Globus pallidus (tissue), 1 donor: Measurements from ENCODE around the gene LGALS12.
A peak's percentile ranks its signal among the peaks of the same experiment; 100 is the strongest.

Experiments used
- DNase-seq: peaks from one replicate; pipeline ENCODE4 v3.0.0-alpha.2; 2015; ENCODE audit warnings: low spot score

Gene LGALS12

DNA sequence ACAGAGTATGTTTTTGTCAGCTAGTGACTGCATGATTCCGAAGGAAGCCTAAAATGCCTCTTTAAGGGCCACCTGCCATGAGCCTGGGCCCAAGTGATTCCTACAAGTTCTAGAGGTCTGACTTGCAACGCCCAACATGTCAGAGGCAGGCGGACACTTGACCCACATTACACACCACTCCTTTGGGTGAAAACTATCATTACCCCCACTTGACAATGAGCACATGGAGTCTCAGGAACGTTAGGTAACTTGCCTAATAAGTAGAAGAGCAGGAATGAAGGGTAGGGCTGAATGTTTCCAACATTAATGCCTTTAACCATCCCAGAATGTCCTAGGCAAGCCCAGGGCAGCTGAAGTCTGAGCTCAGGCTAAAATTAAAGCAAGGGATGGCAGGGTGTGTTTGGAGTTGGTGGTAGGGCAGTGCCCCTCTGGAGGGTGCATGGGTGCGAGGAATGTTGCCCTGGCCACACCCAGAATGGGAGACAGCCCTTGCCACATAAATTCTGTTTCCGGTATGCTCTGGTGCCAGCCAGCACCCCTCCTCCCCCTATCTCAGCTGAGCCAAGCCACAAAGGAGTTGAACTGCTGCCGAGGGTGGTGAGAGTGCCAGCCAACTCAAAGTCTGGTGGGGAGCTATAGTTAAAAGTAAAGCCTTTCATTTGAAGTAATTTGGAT, 54.8 kb downstream of the LGALS12 start:
- no peak for DNase-seq

DNA sequence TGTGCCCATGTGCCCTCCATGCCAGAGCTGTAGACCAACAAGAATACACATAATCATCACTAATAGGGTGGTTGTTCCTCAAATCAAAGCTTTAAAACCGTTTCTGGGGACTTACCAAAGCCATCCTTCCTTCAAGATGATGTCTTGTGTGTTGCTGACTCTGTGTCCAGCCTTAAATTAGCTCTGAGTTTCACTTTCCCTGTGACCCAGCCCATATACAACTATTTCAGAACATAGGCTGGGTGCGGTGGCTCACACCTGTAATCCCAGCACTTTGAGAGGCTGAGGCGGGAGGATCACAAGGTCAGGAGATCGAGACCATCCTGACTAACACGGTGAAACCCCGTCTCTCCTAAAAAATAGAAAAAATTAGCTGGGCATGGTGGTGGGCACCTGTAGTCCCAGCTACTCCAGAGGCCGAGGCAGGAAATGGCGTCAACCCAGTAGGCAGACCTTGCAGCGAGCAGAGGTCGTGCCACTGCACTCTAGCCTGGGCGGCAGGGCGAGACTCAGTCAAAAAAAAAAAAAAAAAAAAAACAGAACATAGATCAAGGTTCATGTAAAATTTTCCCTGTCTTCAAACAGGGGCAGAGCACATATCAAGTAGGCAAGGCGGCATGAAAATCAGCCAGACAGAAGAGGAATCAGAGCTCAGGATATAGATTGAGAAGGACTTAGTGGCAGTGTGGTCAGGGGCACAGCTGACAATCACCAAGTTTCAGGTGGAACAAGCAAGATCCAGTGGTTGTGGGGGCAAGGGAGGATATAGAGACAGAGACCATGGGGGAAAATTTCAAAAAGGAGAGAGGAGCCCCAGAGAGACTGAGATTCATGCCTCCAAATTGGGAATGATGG, 57.5 kb downstream of the LGALS12 start, which contains the start of gene PLAAT2:
TSS of gene PLAAT2 (minus strand) at position 179 of the 855 bp plus-strand sequence. CDS start at position 124, 55 bp downstream.
- DNase-seq = no peak

DNA sequence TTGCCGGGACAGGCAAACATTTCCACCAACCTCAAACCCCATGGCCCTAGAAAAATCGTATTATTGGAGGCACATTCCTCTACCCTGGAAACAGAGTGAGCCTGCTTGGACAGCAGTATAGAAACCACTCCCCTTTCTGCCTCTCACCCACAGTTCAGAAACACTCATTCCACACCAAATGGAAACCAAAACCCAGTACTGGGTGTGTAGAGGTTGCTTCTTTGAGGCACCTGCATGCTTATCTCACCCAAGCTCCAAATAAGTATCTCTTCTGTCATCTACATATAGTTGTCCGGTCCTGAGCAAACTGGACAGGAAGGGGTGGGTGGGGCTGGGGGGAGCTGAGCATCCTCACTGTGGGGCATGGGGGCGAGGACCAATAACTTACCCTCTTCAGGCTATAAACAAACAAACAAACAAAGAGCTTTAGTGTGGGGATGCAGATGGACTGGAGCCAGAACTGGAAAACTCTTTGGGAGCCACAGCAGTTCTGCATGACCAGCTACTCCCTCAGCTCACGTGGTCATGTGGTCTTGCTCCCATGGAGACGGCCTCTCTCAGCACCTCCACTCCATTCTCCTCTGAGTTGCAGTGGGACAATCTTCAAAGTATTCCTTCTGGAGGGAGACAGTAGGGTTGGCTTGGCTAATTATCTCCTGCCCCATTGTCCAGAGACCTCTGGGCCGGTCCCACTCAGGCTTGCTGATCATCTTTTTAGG, 58.3 kb downstream of the LGALS12 start:
- DNase-seq = peak; percentile 75

DNA sequence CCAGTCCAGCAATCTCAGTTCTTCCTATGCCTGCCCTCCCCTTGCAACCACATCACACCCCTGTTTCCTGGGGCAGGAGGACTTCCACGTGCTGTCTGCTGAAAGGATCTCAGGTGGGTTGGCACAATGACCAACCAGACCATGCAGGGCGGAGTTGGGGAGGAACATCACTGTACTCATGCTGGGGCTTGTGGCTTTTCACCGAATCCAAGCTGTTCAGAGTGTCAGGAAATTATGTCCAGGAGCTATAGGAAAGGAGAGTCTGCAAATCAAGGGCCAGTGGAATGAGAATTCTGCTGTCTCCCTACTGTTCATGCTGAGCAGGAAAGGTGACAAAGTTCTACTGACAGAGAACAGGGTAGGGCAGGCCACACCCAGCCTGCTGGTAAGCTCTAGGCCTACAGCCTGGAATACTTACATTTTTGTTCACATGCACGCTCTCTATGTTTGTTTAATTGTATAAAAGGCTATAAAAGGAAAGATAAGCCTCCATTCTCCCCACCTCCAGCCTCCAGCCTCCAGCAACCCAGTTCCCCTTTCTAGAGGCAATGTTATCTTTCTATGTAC, 59.0 kb downstream of the LGALS12 start:
- DNase-seq = no peak
